PC-3 (cell line): ENCODE measurements around the gene SEC61B.

Source experiments
- EZH2phosphoT487 ChIP-seq: fragments of 300-600 bp; sonication (generic); IDR thresholded peaks from 2 replicates; pipeline ENCODE4 v1.6.1; 2018; ENCODE audit warnings: mild to moderate bottlenecking, antibody characterized with exemption, low read length, borderline replicate concordance
- TF ChIP-seq, protein P1 (sequence below): fragments of 300-600 bp; sonication (generic); conservative IDR thresholded peaks from 2 replicates; pipeline ENCODE4 v1.5.1; 2017; ENCODE audit warnings: antibody characterized with exemption, low read depth, mild to moderate bottlenecking, low read length

DNA sequence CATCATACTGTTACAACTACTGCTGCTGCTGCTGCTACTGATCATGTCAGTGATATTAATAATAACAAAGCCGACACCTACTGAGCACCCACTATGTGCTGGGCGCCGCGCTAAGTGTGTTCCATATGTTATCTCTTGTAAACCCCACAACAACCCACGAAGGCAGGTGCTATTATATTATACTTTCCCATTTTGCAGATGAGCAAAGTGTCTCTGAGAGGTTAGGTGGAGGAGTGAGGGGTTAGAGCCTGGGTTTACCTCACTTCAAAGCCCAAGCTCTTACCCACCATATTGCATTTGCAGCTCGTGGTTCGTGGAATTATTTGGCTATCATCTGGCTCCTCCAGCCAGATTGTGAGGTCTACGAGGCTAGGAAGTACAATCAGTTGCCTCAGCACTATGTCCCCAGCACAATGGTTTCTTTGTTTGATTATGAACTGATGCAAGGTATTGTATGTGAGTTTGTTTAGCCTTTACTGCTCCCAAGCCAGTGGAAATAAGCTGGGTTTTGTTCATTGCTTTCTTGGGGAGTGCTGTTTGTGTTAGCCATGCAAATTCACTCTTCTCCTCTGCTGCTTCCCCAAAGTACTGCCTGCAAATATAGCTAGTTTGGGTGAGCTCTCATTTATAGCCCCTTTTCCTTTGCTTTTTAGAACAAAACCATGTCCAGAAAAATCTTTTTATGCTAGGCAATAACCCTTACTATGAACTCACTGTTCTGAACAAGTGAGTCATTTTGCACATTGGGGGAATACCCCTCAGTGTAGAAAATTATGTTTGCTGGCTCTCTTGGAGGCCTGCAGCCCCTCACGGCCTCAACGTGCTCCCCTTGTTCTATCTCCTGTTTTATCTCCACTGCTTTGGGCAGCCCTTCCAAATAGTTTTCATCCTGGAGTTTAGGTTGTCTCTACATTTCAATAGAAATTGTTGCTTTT lies 48.2 kb upstream of the SEC61B start:
- TF ChIP-seq, protein P1, sequence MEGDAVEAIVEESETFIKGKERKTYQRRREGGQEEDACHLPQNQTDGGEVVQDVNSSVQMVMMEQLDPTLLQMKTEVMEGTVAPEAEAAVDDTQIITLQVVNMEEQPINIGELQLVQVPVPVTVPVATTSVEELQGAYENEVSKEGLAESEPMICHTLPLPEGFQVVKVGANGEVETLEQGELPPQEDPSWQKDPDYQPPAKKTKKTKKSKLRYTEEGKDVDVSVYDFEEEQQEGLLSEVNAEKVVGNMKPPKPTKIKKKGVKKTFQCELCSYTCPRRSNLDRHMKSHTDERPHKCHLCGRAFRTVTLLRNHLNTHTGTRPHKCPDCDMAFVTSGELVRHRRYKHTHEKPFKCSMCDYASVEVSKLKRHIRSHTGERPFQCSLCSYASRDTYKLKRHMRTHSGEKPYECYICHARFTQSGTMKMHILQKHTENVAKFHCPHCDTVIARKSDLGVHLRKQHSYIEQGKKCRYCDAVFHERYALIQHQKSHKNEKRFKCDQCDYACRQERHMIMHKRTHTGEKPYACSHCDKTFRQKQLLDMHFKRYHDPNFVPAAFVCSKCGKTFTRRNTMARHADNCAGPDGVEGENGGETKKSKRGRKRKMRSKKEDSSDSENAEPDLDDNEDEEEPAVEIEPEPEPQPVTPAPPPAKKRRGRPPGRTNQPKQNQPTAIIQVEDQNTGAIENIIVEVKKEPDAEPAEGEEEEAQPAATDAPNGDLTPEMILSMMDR: no peak
- no peak for TF ChIP-seq EZH2phosphoT487
